Fibroblast of skin of right biceps (primary cell): Measurements from ENCODE around the gene GRIN1.
A peak's percentile ranks its signal among the peaks of the same experiment; 100 is the strongest.

Source experiments
- DNase-seq: peaks from one replicate; pipeline ENCODE4 v3.0.0-alpha.2; 2013

Gene GRIN1

DNA sequence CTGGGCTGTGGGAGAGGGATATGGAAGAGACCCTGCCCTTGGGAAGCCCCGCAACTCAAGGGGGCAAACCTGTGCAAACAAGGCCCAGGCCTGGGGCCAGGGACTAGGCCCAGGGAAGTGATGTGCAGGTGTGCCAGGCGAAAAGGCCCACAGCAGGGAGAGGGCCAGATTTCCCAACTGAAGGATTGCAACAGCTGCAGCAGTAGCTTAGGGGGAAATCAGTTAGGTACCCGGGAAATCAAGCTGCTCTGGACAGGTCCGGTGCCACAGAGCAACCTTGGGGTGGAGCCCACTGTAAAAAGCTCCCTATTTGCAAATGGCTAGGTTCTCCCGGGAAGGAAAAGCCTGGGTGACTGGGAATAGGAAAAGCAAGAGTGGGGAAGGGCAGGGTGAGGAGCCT, 10.4 kb downstream of the GRIN1 start:
- no peak for DNase-seq

- DNase-seq = no peak
These were observed 11.1 kb downstream of the GRIN1 start for GRCh38 chr9:137149942-137150616.

DNA sequence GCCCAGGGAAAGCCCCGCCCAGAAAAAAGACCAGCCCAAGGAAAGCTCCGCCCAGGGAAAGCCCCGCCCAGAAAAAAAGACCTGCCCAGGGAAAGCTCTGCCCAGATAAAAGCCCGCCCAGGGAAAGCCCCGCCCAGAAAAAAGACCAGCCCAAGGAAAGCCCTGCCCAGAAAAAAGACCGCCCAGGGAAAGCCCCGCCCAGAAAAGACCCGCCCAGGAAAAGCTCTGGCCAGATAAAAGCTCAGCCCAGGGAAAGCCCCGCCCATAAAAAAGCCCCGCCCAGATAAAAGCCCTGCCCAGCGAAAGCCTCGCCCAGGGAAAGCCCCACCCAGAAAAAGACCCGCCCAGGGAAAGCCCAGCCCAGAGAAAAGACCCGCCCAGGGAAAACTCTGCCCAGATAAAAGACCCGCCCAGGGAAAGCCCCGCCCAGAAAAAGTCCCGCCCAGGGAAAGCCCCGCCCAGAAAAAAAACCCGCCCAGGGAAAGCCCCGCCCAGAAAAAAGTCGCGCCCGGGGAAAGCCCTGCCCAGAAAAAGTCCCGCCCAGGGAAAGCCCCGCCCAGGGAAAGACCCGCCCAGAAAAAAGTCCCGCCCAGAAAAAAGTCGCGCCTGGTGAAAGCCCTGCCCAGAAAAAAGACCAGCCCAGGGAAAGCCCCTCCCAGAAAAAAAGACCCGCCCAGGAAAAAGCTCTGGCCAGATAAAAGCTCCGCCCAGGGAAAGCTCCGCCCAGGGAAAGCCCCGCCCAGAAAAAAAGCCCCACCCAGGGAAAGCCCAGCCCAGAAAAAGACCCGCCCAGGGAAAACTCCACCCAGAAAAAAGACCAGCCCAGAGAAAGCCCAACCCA, 11.9 kb downstream of the GRIN1 start:
- DNase-seq = peak; percentile 47

DNA sequence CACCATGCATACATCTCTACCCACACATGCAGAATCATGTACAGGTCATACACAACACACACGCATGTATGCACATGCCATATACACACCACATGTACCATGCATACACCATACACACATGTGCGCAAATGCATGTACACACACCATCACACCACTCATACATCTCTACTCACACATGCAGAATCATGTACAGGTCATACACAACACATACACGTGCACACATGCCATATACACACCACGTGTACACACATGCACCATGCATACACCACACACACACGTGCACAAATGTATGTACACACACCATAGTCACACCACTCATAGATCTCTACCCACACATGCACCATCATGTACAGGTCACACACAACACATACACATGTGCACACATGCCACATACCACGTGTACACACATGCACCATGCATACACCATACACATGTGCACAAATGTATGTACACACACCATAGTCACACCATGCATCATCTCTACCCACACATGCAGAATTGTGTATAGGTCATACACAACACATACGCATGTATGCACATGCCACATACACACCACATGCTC, 14.0 kb downstream of the GRIN1 start:
- DNase-seq = no peak

GRCh38 chr9:137156567-137157375, 17.8 kb downstream of the GRIN1 start:
- DNase-seq = peak; percentile 33

DNA sequence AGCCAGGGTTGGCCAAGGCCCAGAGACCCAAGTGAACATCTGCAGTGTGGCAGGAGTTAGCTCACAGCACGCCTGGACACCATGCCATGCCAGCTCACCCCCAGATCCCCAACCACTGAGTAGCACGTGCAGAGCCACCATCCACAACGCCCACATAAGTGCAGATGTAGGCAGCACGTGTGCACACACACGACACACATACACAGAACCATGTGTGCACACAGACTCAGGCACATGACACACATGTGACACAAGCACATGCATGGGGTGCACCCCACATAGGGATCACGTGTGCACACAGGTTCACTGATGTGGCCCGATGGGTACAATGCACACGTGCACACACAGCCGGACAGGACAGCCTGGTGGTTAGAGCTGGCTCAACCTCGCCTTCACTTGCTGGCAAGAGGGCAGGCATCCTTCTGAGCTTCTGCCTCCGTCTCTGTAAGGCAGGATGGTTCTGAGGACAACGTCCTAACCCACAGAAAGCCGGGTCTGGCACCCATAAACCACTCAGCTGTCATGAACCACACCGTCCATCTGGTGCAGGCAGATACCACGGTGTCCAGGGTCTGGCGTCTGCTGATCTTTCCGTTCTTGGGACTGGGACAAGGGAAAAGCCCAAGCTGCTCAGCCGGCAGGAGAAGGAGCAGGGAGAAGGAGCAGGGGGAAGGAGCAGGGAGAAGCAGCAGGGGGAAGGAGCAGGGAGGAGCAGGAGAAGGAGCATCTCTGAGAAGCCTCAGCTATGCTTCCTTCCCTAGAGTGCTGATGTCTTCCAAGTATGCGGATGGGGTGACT, 18.9 kb downstream of the GRIN1 start:
- no peak for DNase-seq

DNA sequence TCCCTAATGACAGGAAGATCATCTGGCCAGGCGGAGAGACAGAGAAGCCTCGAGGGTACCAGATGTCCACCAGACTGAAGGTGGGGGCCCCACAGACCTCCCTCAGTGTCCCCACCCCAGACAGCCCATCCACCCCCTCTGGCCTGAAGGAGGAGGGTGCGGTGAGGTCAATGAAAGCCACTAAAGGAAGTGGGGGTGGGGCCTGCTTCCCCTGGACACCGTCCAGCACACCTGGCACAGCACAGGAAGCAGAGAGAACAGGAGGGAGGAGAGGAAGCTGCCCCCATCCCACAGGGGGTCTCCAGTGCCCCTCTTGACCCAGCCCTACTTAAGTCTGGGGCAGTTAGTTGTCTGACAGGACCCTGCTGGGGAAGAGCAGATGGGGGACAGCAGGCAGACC, 19.7 kb downstream of the GRIN1 start:
- DNase-seq = no peak

- no peak for DNase-seq
These were observed 20.4 kb downstream of the GRIN1 start for GRCh38 chr9:137159105-137160053.

GRCh38 chr9:137160054-137160425, 21.1 kb downstream of the GRIN1 start:
- no peak for DNase-seq

GRCh38 chr9:137160716-137161557, 22.0 kb downstream of the GRIN1 start:
- no peak for DNase-seq

- no peak for DNase-seq
These were observed 22.9 kb downstream of the GRIN1 start for GRCh38 chr9:137161558-137162486.

- DNase-seq = no peak
These were observed 23.8 kb downstream of the GRIN1 start for GRCh38 chr9:137162505-137163364.

GRCh38 chr9:137163365-137163715, 24.4 kb downstream of the GRIN1 start:
- DNase-seq = no peak

GRCh38 chr9:137163805-137164204, 24.9 kb downstream of the GRIN1 start:
- DNase-seq = no peak

DNA sequence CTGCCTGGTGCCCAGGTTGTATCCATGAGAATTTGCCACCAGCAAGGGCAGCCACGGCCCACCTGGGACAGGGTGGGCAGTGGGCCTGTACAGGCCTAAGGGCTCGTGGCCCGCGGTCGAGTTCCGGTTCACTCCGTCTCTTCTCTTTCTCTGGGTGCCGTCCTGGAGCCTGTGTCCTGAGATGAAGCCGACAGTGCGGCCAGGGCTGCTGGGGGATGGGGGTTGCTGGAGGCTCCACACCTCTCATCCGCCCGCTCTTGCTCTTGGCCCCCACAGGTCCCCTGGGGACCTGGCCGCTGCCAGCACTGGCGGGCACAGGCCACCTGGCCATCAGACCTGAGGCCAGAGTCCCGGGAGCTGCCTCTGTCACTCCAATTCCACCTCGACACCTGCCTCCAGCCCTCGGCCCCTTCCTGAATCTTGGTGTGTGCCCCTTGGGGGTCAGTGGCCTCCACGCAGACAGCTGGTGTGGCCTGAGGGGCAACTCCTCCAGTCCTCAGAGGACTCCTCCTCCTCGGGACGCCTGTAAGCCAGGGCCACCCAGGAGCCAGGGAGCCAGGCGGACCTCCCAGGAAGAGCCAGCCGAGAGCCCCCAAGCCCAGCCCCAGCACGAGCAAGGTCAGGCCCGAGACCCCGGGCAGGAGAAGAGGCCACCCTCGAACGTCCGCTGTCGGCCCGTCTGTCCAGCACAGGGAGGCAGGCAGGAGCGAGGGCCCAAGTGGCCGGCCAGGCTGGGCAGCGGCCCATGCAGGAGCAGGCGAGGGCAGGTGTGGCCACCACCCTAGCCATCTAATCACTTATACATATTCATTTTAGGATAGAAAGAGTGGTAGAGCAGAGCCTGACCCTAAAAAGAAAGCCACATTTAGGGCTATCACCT, 25.7 kb downstream of the GRIN1 start:
- DNase-seq = no peak

GRCh38 chr9:137165250-137165836, 26.4 kb downstream of the GRIN1 start:
- DNase-seq = no peak
